NCI-H510A treated with DMSO at 0.1 percent for 48 hours (cell line): ENCODE measurements around the gene POLN.

ENCODE experiments used
- DNase-seq: peaks from one replicate; lab custom pipeline; 2025; lab: John Stamatoyannopoulos, UW

Gene POLN

GRCh38 chr4:2059046-2059725, 182.7 kb downstream of the POLN start, which contains the start of gene NAT8L:
TSS of gene NAT8L (plus strand) at chr4:2059327. CDS start at chr4:2059512, 185 bp downstream.
- peak; percentile 17 for DNase-seq

GRCh38 chr4:2058264-2059045, 183.5 kb downstream of the POLN start:
- no peak for DNase-seq

- no peak for DNase-seq
Observed at GRCh38 chr4:2057382-2058065, 184.4 kb downstream of the POLN start.

GRCh38 chr4:2054217-2054616, 187.7 kb downstream of the POLN start:
- no peak for DNase-seq

- no peak for DNase-seq
Observed at GRCh38 chr4:2051086-2051485, 190.8 kb downstream of the POLN start.

- no peak for DNase-seq
Observed at GRCh38 chr4:2049811-2050210, 192.1 kb downstream of the POLN start.

- DNase-seq, result no peak
Observed at GRCh38 chr4:2049381-2049780, 192.5 kb downstream of the POLN start.

GRCh38 chr4:2048831-2049230, 193.1 kb downstream of the POLN start:
- no peak for DNase-seq

- DNase-seq, result no peak
Observed at GRCh38 chr4:2047781-2048581, 193.9 kb downstream of the POLN start.

- DNase-seq, result no peak
Observed at GRCh38 chr4:2047031-2047660, 194.8 kb downstream of the POLN start.

GRCh38 chr4:2046031-2046961, 195.6 kb downstream of the POLN start:
- DNase-seq, result no peak

GRCh38 chr4:2045518-2045951, 196.4 kb downstream of the POLN start:
- no peak for DNase-seq

- no peak for DNase-seq
Observed at GRCh38 chr4:2044542-2045517, 197.1 kb downstream of the POLN start.

GRCh38 chr4:2044119-2044485, 197.8 kb downstream of the POLN start:
- DNase-seq, result no peak

GRCh38 chr4:2043396-2044118, 198.4 kb downstream of the POLN start:
- no peak for DNase-seq

- no peak for DNase-seq
Observed at GRCh38 chr4:2042947-2043395, 198.9 kb downstream of the POLN start.

- DNase-seq, result no peak
Observed at GRCh38 chr4:2042204-2042946, 199.5 kb downstream of the POLN start.
